ENCODE data around the gene NEDD4. TPM values are rescaled to one million over a fixed set of nuclear protein-coding genes. Genes with fewer than 3 reads are reported as not detected.

NEDD4 gene
- total and polyA plus RNA-seq, 12 donors: 2.5 to 20.5 (median 9.5) TPM

- no peaks in the 10 kb centered on the region for H3K36me3 ChIP-seq (replicated peaks in 1 of 2)
- no peak for DNase-seq
- WGBS, 4 donors: 56 to 59% (median 58%) methylated on average over 12 of the region's 12 CpGs
- H3K27me3 ChIP-seq: no peaks in the 10 kb centered on the region
- H3K9me3 ChIP-seq (replicated peaks in 1 of 3): no peaks in the 10 kb centered on the region
- H3K4me3 ChIP-seq: peak overlapping the region in 2 of 4 donors; percentile 81 to 99
- H3K4me1 ChIP-seq (replicated peaks in 1 of 2): peaks cover 0 to 14% of the 10 kb centered on the region in 2 donors
- peak overlapping the region in 1 of 5 donors; percentile 94 for H3K27ac ChIP-seq
- intact Hi-C loops (cut with DNase I): no loop called here
- no peak for TF ChIP-seq POLR2A (IDR thresholded peaks at IDR 0.05)
Measured at GRCh38 chr15:55991802-55992768, 1.3 kb downstream of the NEDD4 start.

GRCh38 chr15:55990998-55991397, 2.4 kb downstream of the NEDD4 start:
- Histone ChIP-seq H3K9me3 (replicated peaks in 1 of 3) (no peaks in the 10 kb centered on the region), H3K4me1 (replicated peaks in 1 of 2) (peaks cover 0 to 14% of the 10 kb centered on the region in 2 donors), H3K36me3 (replicated peaks in 1 of 2) (no peaks in the 10 kb centered on the region), H3K27ac (no peak overlapping the region), H3K27me3 (no peaks in the 10 kb centered on the region), H3K4me3 (no peak overlapping the region)
- intact Hi-C loops (cut with DNase I): no loop called here
- no peak for DNase-seq
- no peak for TF ChIP-seq CTCF (IDR thresholded peaks at IDR 0.05)
- TF ChIP-seq POLR2A (IDR thresholded peaks at IDR 0.05): no peak
- 89 to 98% (median 94%) methylated on average over 1 of the region's 1 CpG for WGBS, 4 donors

DNA sequence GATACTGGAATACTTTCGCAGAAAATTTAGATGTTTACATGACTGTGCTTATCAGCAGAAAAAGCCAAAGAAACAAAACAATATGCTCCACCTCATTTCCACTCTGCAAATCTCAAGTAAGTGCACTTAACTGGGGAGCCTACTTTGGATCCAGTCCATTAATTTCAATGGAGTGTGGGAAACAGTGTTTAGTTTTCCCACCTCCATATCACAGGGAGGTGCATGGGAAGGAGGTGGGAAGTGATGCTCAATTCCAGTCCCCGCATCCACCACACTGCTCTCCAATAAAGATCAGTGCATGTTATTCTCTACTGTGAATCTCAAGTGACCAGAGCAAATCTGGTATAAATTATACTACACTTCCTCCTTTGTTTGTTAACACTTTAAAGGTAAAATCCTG, 2.9 kb downstream of the NEDD4 start:
- Histone ChIP-seq H3K27me3 (no peaks in the 10 kb centered on the region), H3K4me1 (replicated peaks in 1 of 2) (peaks cover 0 to 14% of the 10 kb centered on the region in 2 donors), H3K9me3 (replicated peaks in 1 of 3) (no peaks in the 10 kb centered on the region), H3K36me3 (replicated peaks in 1 of 2) (no peaks in the 10 kb centered on the region), H3K4me3 (no peak overlapping the region), H3K27ac (no peak overlapping the region)
- DNase-seq: no peak
- 92 to 95% (median 94%) methylated on average over 2 of the region's 2 CpGs for WGBS, 4 donors
- intact Hi-C loops (cut with DNase I): no loop called here
- TF ChIP-seq POLR2A (IDR thresholded peaks at IDR 0.05): no peak
- TF ChIP-seq CTCF (IDR thresholded peaks at IDR 0.05): no peak

DNA sequence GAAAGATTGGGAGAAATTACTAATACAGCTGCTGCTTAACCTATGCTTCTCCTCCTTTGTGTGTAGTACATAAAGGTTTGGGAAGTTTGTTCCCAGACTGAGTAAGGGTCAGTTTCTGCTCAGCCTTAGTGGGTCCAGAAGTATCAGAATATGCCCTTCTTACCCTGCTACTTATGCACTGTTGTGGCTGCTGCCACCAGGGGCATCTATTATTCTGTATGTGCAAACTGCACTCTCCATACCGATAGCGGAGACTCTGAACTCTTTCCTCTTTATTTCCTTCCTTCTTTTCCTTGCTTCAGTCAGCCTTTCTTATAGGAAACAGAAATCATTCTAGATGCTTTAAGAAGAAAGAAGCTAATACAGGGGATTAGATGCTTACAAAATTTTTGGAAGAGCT, 4.0 kb downstream of the NEDD4 start:
- no peak overlapping the region for H3K27ac ChIP-seq
- no peak overlapping the region for H3K4me3 ChIP-seq
- H3K27me3 ChIP-seq: no peaks in the 10 kb centered on the region
- 72 to 88% (median 85%) methylated on average over 2 of the region's 2 CpGs for WGBS, 4 donors
- intact Hi-C loops (cut with DNase I): no loop called here
- H3K36me3 ChIP-seq (replicated peaks in 1 of 2): no peaks in the 10 kb centered on the region
- no peaks in the 10 kb centered on the region for H3K9me3 ChIP-seq (replicated peaks in 1 of 3)
- no peak for TF ChIP-seq CTCF (IDR thresholded peaks at IDR 0.05)
- no peak for TF ChIP-seq POLR2A (IDR thresholded peaks at IDR 0.05)
- no peak for DNase-seq
- peaks cover 0 to 14% of the 10 kb centered on the region in 2 donors for H3K4me1 ChIP-seq (replicated peaks in 1 of 2)
